Stimulated activated CD4-positive, alpha-beta T cell treated with anti-CD3 and anti-CD28 coated beads, Interleukin-15, amount 100 ng/mL, for 48 hours (primary cell): ENCODE measurements around the gene IL21.

ENCODE experiments used
- DNase-seq, 2 donors: peaks; one replicate each; pipeline ENCODE4 v3.0.0-alpha.2; 2020; ENCODE audit warnings: low read depth in 2 of 2

Gene IL21

GRCh38 chr4:122633211-122633610, 12.3 kb upstream of the IL21 start:
- no peak for DNase-seq

DNA sequence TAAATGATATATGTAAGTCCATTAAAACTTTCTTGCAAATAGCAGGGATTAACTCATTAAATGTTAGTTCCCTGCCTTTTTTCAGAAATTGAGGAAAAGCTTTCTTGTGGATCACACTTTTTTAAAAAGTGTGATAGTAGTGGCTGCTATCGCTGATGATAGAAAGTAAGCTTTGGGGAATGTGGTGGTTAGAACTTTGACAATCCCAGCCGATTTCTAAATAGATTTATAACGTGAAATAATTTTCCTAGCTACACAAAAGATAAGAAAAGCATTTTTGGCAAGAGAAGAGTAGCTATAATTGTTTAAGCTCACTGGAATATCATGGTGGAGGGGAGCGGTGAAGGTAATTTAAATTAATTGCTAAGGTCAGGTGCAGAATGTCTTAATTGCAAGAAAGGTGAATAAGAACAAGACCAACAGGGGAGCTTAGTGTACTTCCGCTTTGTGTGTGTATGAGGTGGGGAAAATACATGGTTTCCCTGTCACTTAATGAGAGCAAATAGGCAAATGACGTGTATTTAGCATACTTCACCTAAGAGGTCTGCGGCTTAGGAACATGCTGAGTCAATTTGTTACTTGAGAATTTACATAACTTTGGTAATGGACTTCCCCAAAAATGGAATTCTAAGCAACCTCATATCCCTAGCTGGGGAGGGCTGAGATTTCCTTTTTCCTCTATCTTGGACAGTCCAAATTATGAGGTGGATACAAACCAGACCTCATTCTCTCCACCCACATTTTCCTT, 11.7 kb upstream of the IL21 start:
- DNase-seq: no peak

GRCh38 chr4:122625156-122625555, 4.3 kb upstream of the IL21 start:
- DNase-seq: no peak

GRCh38 chr4:122624205-122624604, 3.3 kb upstream of the IL21 start:
- no peak for DNase-seq

DNA sequence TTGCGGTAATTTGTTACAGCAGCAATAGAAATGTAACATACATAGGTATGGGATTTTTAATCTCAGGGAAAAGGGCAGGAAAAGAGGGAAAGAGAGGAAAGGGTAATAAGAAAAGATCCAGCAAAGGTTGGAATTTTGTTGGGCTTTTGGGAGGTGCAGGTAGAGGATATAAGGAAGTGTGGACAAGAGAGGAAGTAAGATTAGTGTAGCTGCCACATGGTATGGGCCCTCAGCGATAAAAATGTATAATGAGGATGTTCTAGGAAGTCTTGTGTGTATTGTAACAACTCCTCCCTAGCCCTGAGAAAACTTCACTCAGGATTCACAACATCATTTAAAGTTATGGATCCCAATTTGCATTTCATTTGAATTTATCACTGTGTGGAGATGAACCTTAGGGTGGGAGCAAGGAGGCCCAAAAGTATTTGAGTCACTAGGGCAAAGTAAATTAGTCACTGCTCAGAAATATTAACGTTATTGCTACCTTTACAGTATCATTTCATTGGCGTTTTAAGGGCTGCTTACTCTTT, 2.8 kb upstream of the IL21 start:
- DNase-seq: no peak

DNA sequence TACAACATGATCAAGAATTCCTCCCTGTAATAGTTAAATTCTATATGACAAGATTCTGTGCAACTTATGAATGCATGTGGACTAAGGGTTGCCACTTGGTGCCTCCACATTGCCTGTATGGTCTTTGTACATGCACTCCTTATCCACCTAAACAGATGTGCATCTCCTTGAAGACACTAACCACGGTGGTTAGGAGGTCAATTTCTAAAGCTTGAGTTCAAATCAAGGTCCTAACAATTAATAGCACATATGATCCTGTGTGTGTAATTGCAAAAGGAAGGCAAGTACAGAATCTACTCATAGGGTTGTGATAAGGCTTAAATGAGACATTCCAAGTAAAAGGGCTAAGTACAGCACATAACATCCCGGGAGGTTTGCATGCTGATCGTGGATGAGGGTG, 1.5 kb upstream of the IL21 start:
- no peak for DNase-seq

- no peak for DNase-seq
Measured at GRCh38 chr4:122619611-122620010, 1.3 kb downstream of the IL21 start.

DNA sequence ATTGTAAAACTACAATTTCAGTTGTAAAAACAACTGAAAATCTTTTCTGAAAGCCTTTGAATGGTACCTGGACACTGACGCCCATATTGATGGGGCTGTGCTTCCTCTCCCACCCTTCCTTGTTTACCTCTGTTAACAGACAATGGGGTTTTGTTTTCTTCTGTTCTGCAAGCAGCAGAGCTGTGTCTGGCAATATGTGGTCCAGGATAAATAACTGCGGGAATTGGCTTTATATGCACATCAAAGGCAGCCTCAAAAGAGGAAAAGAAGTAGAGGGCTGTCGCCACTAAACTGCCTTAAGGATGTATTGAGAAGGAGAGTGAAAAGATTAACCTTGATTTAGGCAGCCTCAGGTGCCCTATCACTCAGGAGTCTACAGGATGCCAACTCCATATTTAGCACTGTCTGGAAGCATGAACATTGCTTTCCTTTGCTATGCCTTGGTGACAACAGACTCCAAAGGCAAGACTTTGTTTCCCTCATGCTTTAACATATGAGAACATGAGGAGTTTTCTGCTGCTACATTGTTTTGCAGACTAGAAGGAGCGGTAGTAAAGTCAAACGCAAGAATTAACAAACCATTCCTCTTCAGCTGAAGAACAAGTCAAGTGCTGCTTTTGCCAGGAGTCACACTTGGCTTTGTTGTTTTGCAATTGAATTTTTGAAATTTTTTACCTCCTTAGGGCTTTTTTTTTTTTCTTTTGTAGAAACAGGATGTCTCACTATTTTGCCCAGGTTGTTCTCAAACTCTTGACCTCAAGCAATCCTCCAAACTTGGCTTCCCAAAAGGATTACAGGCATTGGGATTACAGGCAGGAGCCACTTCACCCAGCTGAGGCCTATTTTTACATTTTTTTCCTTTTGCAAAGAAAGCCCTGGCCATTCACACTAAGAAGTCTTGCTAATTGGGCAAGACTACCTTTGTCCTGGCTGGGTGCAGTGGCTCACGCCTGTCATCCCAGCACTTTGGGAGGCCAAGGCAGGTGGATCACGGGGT, 3.0 kb downstream of the IL21 start:
- DNase-seq: no peak

DNA sequence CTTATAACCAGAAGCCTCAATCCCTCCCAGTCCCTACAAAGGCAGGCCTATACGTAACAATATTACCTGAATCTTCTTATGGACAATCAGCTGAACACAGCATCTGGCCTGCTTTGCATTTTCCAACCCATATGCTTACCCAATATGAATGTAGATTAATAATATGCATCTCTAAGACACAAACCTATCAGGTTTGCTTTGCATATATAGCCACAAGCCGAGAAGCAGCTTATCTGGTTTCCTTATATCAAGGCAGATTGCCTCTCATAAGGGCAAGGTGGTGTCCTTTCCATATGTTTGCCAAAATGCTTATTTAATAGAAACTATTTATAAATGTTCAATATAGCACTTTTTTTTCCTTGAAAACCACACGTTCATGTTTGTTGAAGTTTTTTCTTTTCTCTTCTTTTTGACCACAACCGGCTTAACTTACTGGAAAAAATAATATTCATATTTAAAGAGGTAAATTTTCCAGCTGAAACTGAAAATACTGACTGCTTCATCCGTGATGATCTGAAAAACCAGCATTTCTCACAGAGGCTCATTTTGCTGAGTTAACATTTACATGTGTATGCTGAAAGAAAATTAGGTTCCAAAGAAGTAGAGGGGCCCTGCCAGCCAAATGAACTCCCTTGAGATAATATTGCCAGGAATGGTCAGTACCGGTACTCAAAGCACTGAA, 3.8 kb downstream of the IL21 start:
- no peak for DNase-seq

GRCh38 chr4:122614621-122615020, 6.2 kb downstream of the IL21 start:
- no peak for DNase-seq

DNA sequence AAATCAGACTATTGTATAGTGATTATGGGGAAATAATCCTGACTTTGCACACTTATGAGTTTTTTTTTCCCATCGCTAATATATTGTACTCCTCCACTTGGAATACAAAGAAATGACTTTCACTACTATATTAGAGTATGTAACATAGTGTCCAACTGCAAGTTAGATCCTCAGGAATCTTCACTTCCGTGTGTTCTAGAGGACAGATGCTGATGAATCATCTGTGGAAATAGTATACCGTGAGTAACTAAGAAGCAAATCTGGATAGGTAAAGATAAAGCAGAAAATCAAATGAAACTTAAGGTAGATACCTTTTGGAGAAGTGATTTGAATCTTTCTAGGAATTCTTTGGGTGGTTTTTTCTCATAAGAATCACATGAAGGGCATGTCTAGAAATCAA, 8.3 kb downstream of the IL21 start:
- DNase-seq: no peak

GRCh38 chr4:122606364-122607043, 14.4 kb downstream of the IL21 start:
- DNase-seq: no peak

DNA sequence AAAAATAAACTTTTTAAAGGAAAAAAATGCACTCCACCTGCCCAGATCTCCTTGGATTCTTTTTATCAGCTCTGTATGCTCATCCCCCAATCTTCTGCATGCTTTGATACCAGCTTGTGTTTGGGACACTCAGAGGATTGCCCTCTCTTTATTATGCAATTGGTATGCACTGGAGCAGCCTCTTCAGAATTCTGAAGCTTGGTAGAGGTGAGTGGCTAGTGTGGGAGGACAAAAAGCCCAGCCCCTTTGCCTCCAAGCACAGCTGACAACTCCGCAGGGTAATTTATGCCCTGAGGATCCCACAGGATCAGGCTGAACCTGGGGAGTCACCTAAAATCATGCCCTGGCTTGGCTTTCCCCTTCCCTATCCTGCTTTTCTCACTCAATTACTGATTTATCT, 16.7 kb downstream of the IL21 start:
- no peak for DNase-seq

DNA sequence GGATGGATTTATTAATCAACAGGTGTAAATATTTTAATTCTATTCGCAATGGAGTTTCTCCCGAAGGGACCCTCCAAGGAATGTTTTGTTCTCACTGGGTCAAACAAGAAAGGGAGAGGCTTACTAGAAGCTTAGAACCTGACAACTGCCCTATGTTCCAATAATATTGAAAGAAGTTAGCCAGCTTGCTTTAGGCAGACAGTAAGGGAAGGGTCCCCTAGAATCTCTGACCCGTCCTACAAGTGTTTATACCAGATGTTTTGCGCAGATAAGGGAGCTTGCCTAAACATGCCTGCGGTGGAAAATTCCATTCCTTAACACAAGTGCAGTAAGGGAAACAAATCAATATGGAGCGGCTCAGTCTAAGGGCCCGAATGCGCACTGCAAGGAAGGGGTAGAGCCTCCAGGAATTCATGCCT, 17.7 kb downstream of the IL21 start:
- no peak for DNase-seq

DNA sequence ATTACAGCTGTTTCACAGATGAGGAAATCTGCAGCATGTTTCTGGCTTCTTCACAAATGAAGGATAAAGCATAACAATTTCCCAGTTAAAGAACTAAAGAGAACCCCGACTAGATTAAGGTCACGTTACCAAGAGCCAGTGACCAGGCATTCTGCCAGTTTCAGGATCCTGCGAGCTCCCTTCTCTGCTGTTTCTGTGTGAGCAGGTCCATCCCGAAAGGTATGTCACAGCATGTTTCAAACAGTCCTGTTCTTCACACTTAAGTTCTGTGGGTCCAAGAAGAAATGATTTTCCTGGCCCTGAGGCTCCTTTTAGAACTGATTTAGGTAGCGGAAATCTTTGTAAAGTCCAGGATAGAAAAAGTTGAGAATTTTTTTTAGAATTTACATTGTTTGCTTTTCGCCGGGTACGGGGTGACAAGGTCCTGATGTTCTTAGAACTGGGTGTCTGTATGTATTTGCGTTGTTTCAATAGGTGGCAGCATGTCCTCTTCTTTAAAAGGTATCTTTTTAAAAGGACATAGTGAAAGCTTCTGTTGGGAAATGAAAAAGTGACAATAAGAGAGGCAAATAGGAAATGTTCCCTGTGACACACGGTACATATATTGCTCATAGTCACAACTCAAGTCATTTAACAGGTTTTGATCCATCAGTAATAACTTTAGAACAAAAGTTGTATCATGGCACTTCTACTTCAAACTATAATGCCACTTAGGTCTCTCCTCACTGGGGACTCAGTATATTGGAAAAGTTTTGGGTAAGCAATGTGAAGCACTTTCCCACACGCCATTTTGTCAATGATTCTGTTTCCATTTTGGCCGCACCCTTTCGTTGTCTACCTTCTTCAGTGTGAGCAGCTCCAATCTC, 18.4 kb downstream of the IL21 start:
- DNase-seq: no peak

- no peak for DNase-seq
Measured at GRCh38 chr4:122591196-122591595, 29.7 kb downstream of the IL21 start.

DNA sequence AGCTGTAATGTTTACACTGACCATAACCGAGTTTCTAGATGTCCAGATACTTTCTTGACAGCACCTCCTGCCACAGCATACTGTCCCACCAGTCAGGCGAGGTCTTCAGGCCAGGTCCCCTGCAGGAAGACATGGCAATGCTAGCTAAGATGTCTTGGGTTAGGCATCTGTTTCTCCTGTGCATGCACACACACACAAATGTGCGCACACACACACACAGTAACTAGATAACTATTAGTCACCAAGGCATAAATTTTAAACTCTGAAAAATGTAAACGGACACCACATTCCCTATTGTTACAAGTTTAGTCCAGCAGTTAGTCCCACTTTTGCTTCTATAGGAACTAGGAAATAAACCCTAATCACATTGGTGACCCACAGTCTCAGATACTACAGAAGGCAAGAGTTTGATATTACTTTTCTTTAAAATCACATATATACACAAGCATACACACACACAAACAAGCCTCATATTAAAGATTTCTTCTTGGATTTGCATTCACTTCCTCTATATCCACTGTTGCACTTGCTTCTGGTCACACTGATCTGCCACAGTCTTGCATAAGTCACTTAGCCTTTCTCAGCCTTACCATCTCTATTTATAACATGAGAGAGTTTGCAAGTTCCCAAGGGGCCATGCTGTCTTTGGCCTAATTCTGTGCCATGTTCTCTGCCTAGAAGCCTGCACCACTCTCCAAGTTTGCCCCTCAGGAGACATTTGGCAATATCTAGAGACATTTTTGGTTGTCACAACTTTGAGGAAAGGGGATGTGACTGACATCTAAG, 32.2 kb downstream of the IL21 start:
- DNase-seq: no peak

DNA sequence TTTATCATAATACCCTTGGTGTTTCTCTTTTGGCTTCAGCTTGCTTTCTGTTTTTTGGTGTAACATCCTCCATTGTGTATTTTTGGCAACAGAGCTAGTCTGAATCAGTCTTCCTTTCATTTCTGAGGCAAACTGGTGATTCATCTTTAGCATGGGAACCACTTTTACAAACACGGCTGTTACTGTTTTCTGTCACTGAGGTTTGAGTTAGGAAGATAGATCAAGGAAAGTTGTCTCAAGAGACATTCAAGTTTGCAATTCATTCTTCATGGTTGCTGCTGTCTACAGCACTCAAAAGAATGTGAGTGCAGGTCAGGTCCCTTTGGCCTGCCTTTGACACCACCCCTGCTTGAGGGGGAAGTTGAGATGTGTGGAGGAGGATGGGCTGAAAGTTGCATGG, 36.3 kb downstream of the IL21 start:
- DNase-seq: no peak

DNA sequence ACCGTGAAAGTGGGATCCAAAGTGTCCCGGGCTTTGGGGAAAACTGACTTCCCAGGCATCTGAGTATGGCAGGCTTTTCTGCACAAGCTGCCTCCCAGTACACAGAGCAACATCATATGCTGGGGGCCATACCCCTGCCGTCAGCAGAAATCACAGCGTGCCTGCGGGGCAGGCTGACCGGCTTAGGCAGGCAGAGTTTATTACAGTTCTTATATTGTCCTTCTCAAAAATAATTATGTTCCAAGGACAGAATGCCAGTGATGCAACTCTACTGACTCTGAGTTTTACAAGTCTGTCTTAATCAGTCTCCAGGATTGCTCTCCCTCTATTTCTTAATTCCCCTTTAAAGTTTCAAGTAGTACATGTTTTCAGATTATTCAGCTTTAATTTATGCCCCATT, 37.0 kb downstream of the IL21 start:
- no peak for DNase-seq
